Naive thymus-derived CD8-positive, alpha-beta T cell (primary cell): ENCODE measurements around the gene USP28. TPM values are rescaled to one million over a fixed set of nuclear protein-coding genes. Genes with fewer than 3 reads are reported as not detected.

Experiments used
- ATAC-seq, 2 donors: fragments of 150-1000 bp; cut with Tn5 transposase in 1 of 2; sonication (Bioruptor Pico), chemical (Tn5 transposase) in 1 of 2; 1 replicate in 1 of 2; 2 replicates in 1 of 2; pipeline ENCODE4 v1.10.0; 2021; ENCODE audit warnings: mild to moderate bottlenecking in 2 of 2, moderate library complexity in 2 of 2
- POLR2A ChIA-PET: fragments of 350-600 bp; sonication (Branson Sonifier 250); formaldehyde crosslinking; loops from one replicate; lab custom pipeline; 2021; ENCODE audit warnings: antibody characterized with exemption; lab: Charles Lee
- DNase-seq, 10 donors: peaks; one replicate each; pipeline versions ENCODE4 v3.0.0 to v3.0.0-alpha.2; 2020 to 2022
- H3K27ac Mint-ChIP-seq, 10 donors: one replicate each; pipeline ENCODE4 v1.8.0; 2020 to 2022; ENCODE audit warnings: mild to moderate bottlenecking in 10 of 10, mixed read lengths in 10 of 10, moderate library complexity in 4 of 10, inconsistent platforms in 1 of 10
- H3K27me3 Mint-ChIP-seq, 5 donors: one replicate each; pipeline ENCODE4 v1.8.0; 2021 to 2022; ENCODE audit warnings: mixed read lengths in 5 of 5
- H3K36me3 Mint-ChIP-seq, 3 donors: one replicate each; pipeline ENCODE4 v1.8.0; 2020 to 2022; ENCODE audit warnings: mixed read lengths in 3 of 3, mild to moderate bottlenecking in 2 of 3, inconsistent platforms in 1 of 3
- H3K4me1 Mint-ChIP-seq, 4 donors: one replicate each; pipeline ENCODE4 v1.8.0; 2021 to 2022; ENCODE audit warnings: mixed read lengths in 4 of 4
- H3K4me3 Mint-ChIP-seq, 10 donors: one replicate each; pipeline ENCODE4 v1.8.0; 2020 to 2022; ENCODE audit warnings: mild to moderate bottlenecking in 10 of 10, mixed read lengths in 10 of 10, moderate library complexity in 6 of 10, inconsistent platforms in 1 of 10
- H3K9me3 Mint-ChIP-seq, 9 donors: one replicate each; pipeline ENCODE4 v1.8.0; 2020 to 2022; ENCODE audit warnings: mixed read lengths in 9 of 9, mild to moderate bottlenecking in 3 of 9, inconsistent platforms in 1 of 9, moderate library complexity in 1 of 9
- polyA plus RNA-seq, 3 donors: library from polyadenylated mRNA; unstranded; fragments of 300-500 nt; fragmentation: Illumina TruSeq; gene quantifications; one replicate each; pipeline ENCODE4 v1.2.3, GENCODE V29; 2021
- total RNA-seq, 8 experiments: library from RNA in 2 of 8; stranded (reverse) in 2 of 8; gene quantifications; one replicate each; pipeline ENCODE4 v1.2.3 and lab custom pipeline; 2021 to 2026

USP28 gene
- total and polyA plus RNA-seq, 5 experiments from 2014 or later = 13.7 to 69.1 (median 22.0) TPM

GRCh38 chr11:113876074-113876797, 864 bp upstream of the USP28 start:
- peak in 1 of 10 donors; percentile 3 for DNase-seq
- peaks cover 0 to 4% (median 0%) of the 10 kb centered on the region in 3 donors for H3K36me3 Mint-ChIP-seq
- H3K4me3 Mint-ChIP-seq = peak overlapping the region; percentile 95 to 100 (median 99)
- peak overlapping the region; percentile 96 to 99 (median 97) for H3K27ac Mint-ChIP-seq
- POLR2A ChIA-PET = interaction anchor here (1.0 kb wide), 1 partner anchor 9 kb away, joined by 3 read pairs; no protein-coding TSS in a partner anchor
- no peaks in the 10 kb centered on the region for H3K27me3 Mint-ChIP-seq
- peaks cover 0 to 3% (median 0%) of the 10 kb centered on the region in 9 donors for H3K9me3 Mint-ChIP-seq
- no peak for ATAC-seq
- H3K4me1 Mint-ChIP-seq = peaks cover 16 to 54% (median 38%) of the 10 kb centered on the region in 4 donors

GRCh38 chr11:113874581-113875233, 665 bp downstream of the USP28 start:
- POLR2A ChIA-PET = interaction anchor here (0.7 to 1.0 kb wide), 2 partner anchors 11 to 331 kb away, joined by 3 read pairs; no protein-coding TSS in a partner anchor
- Mint-ChIP-seq H3K36me3 (peaks cover 0 to 3% (median 0%) of the 10 kb centered on the region in 3 donors), H3K4me3 (peak overlapping the region; percentile 81 to 99 (median 91)), H3K9me3 (peaks cover 0 to 3% (median 0%) of the 10 kb centered on the region in 9 donors), H3K27me3 (no peaks in the 10 kb centered on the region), H3K27ac (peak overlapping the region; percentile 22 to 90 (median 84)), H3K4me1 (peaks cover 17 to 63% (median 45%) of the 10 kb centered on the region in 4 donors)
- peak in 3 of 10 donors; percentile 4 to 23 (median 5) for DNase-seq
- ATAC-seq = peak; percentile 6 to 63

- POLR2A ChIA-PET = interaction anchor here (0.7 kb wide), 1 partner anchor 332 kb away, joined by 3 read pairs; no protein-coding TSS in a partner anchor
- H3K9me3 Mint-ChIP-seq = peaks cover 0 to 3% (median 0%) of the 10 kb centered on the region in 9 donors
- H3K4me1 Mint-ChIP-seq = peaks cover 17 to 68% (median 46%) of the 10 kb centered on the region in 4 donors
- peaks cover 0 to 3% (median 0%) of the 10 kb centered on the region in 3 donors for H3K36me3 Mint-ChIP-seq
- peak overlapping the region; percentile 81 to 99 (median 91) for H3K4me3 Mint-ChIP-seq
- no peak for ATAC-seq
- DNase-seq = no peak
- peak overlapping the region in 5 of 10 donors; percentile 22 to 89 (median 81) for H3K27ac Mint-ChIP-seq
- H3K27me3 Mint-ChIP-seq = no peaks in the 10 kb centered on the region
These were observed 1.3 kb downstream of the USP28 start for GRCh38 chr11:113874096-113874495.

GRCh38 chr11:113873236-113873626, 2.1 kb downstream of the USP28 start:
- POLR2A ChIA-PET = no interaction called here
- peaks cover 0 to 4% (median 3%) of the 10 kb centered on the region in 3 donors for H3K36me3 Mint-ChIP-seq
- peaks cover 0 to 3% (median 0%) of the 10 kb centered on the region in 9 donors for H3K9me3 Mint-ChIP-seq
- H3K27ac Mint-ChIP-seq = peak overlapping the region in 3 of 10 donors; percentile 35 to 68 (median 41)
- no peaks in the 10 kb centered on the region for H3K27me3 Mint-ChIP-seq
- ATAC-seq (no peak), DNase-seq (no peak)
- H3K4me3 Mint-ChIP-seq = peak overlapping the region; percentile 28 to 99 (median 52)
- H3K4me1 Mint-ChIP-seq = peaks cover 17 to 74% (median 45%) of the 10 kb centered on the region in 4 donors

GRCh38 chr11:113871336-113871735, 4.0 kb downstream of the USP28 start:
- Mint-ChIP-seq H3K27me3 (no peaks in the 10 kb centered on the region), H3K27ac (peak overlapping the region in 3 of 10 donors; percentile 43 to 74 (median 63)), H3K4me1 (peaks cover 15 to 75% (median 41%) of the 10 kb centered on the region in 4 donors), H3K4me3 (peak overlapping the region in 3 of 10 donors; percentile 22 to 31 (median 24)), H3K9me3 (no peaks in the 10 kb centered on the region), H3K36me3 (peaks cover 0 to 18% (median 11%) of the 10 kb centered on the region in 3 donors)
- no peak for DNase-seq
- no peak for ATAC-seq
- POLR2A ChIA-PET = no interaction called here

- POLR2A ChIA-PET = no interaction called here
- Mint-ChIP-seq H3K4me3 (peak overlapping the region in 2 of 10 donors; percentile 36 to 76), H3K4me1 (peaks cover 4 to 68% (median 24%) of the 10 kb centered on the region in 4 donors), H3K36me3 (peaks cover 0 to 18% (median 17%) of the 10 kb centered on the region in 3 donors), H3K27me3 (no peaks in the 10 kb centered on the region), H3K27ac (peak overlapping the region in 4 of 10 donors; percentile 17 to 86 (median 57)), H3K9me3 (no peaks in the 10 kb centered on the region)
- no peak for ATAC-seq
- DNase-seq = no peak
These were observed 7.4 kb downstream of the USP28 start for GRCh38 chr11:113867843-113868503.

- no peaks in the 10 kb centered on the region for H3K9me3 Mint-ChIP-seq
- POLR2A ChIA-PET = no interaction called here
- no peak for ATAC-seq
- H3K27ac Mint-ChIP-seq = peak overlapping the region in 2 of 10 donors; percentile 15 to 75
- no peak overlapping the region for H3K4me3 Mint-ChIP-seq
- no peak for DNase-seq
- peaks cover 7 to 62% (median 21%) of the 10 kb centered on the region in 4 donors for H3K4me1 Mint-ChIP-seq
- H3K36me3 Mint-ChIP-seq = peaks cover 4 to 19% (median 18%) of the 10 kb centered on the region in 3 donors
- H3K27me3 Mint-ChIP-seq = no peaks in the 10 kb centered on the region
These were observed 9.5 kb downstream of the USP28 start for GRCh38 chr11:113865873-113866272.

- POLR2A ChIA-PET = no interaction called here
- H3K4me1 Mint-ChIP-seq = peaks cover 10 to 62% (median 23%) of the 10 kb centered on the region in 4 donors
- DNase-seq (no peak), ATAC-seq (no peak)
- no peak overlapping the region for H3K4me3 Mint-ChIP-seq
- H3K36me3 Mint-ChIP-seq = peaks cover 4 to 19% (median 15%) of the 10 kb centered on the region in 3 donors
- H3K9me3 Mint-ChIP-seq = no peaks in the 10 kb centered on the region
- H3K27ac Mint-ChIP-seq = peak overlapping the region in 2 of 10 donors; percentile 10 to 80
- H3K27me3 Mint-ChIP-seq = no peaks in the 10 kb centered on the region
These were observed 11.0 kb downstream of the USP28 start for GRCh38 chr11:113864410-113864809.

- Mint-ChIP-seq H3K27ac (peak overlapping the region in 3 of 10 donors; percentile 32 to 85 (median 48)), H3K4me3 (peak overlapping the region in 1 of 10 donors; percentile 34), H3K4me1 (peaks cover 10 to 57% (median 22%) of the 10 kb centered on the region in 4 donors), H3K27me3 (no peaks in the 10 kb centered on the region), H3K36me3 (peaks cover 4 to 13% (median 8%) of the 10 kb centered on the region in 3 donors), H3K9me3 (no peaks in the 10 kb centered on the region)
- DNase-seq (no peak), ATAC-seq (no peak)
- POLR2A ChIA-PET = no interaction called here
These were observed 12.9 kb downstream of the USP28 start for GRCh38 chr11:113862435-113862834.

- peaks cover 0 to 4% (median 2%) of the 10 kb centered on the region in 3 donors for H3K36me3 Mint-ChIP-seq
- H3K27me3 Mint-ChIP-seq = no peaks in the 10 kb centered on the region
- POLR2A ChIA-PET = no interaction called here
- ATAC-seq = no peak
- peak overlapping the region in 3 of 10 donors; percentile 12 to 46 (median 41) for H3K4me3 Mint-ChIP-seq
- no peaks in the 10 kb centered on the region for H3K9me3 Mint-ChIP-seq
- peaks cover 10 to 45% (median 19%) of the 10 kb centered on the region in 4 donors for H3K4me1 Mint-ChIP-seq
- peak overlapping the region in 6 of 10 donors; percentile 10 to 68 (median 52) for H3K27ac Mint-ChIP-seq
- DNase-seq = no peak
These were observed 15.7 kb downstream of the USP28 start for GRCh38 chr11:113859665-113860064.

GRCh38 chr11:113856966-113857759, 18.2 kb downstream of the USP28 start:
- POLR2A ChIA-PET = no interaction called here
- no peak for ATAC-seq
- H3K27ac Mint-ChIP-seq = no peak overlapping the region
- peaks cover 6 to 32% (median 12%) of the 10 kb centered on the region in 4 donors for H3K4me1 Mint-ChIP-seq
- no peaks in the 10 kb centered on the region for H3K9me3 Mint-ChIP-seq
- no peaks in the 10 kb centered on the region for H3K27me3 Mint-ChIP-seq
- DNase-seq = no peak
- peaks cover 0 to 13% (median 7%) of the 10 kb centered on the region in 3 donors for H3K36me3 Mint-ChIP-seq
- H3K4me3 Mint-ChIP-seq = no peak overlapping the region
